Subcutaneous adipose tissue (tissue), 4 donors: Measurements from ENCODE around the gene ARHGEF28. TPM values are rescaled to one million over a fixed set of nuclear protein-coding genes. Genes with fewer than 3 reads are reported as not detected.

Experiments used
- total RNA-seq, 4 donors: library from RNA; depleted of rRNA; stranded (reverse); fragments of >200 nt; gene quantifications; one replicate each; pipeline ENCODE4 v1.1.0, GENCODE V29; 2016
- TF ChIP-seq, protein P1 (sequence below): fragments of 450-650 bp; IDR thresholded peaks from one replicate; pipeline ENCODE4 v1.5.1; 2016; ENCODE audit warnings: low read depth, mild to moderate bottlenecking, control low read depth, antibody characterized with exemption, moderate library complexity

The ARHGEF28 gene
- total RNA-seq, 4 donors from 2014 or later, result 9.9 to 46.3 (median 17.3) TPM

GRCh38 chr5:73907164-73907563, 281.2 kb downstream of the ARHGEF28 start:
- TF ChIP-seq, protein P1, sequence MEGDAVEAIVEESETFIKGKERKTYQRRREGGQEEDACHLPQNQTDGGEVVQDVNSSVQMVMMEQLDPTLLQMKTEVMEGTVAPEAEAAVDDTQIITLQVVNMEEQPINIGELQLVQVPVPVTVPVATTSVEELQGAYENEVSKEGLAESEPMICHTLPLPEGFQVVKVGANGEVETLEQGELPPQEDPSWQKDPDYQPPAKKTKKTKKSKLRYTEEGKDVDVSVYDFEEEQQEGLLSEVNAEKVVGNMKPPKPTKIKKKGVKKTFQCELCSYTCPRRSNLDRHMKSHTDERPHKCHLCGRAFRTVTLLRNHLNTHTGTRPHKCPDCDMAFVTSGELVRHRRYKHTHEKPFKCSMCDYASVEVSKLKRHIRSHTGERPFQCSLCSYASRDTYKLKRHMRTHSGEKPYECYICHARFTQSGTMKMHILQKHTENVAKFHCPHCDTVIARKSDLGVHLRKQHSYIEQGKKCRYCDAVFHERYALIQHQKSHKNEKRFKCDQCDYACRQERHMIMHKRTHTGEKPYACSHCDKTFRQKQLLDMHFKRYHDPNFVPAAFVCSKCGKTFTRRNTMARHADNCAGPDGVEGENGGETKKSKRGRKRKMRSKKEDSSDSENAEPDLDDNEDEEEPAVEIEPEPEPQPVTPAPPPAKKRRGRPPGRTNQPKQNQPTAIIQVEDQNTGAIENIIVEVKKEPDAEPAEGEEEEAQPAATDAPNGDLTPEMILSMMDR, result no peak

- TF ChIP-seq, protein P1, result no peak
Measured at GRCh38 chr5:73908395-73908794, 282.4 kb downstream of the ARHGEF28 start.

- TF ChIP-seq, protein P1, result no peak
Measured at GRCh38 chr5:73908846-73909245, 282.9 kb downstream of the ARHGEF28 start.

DNA sequence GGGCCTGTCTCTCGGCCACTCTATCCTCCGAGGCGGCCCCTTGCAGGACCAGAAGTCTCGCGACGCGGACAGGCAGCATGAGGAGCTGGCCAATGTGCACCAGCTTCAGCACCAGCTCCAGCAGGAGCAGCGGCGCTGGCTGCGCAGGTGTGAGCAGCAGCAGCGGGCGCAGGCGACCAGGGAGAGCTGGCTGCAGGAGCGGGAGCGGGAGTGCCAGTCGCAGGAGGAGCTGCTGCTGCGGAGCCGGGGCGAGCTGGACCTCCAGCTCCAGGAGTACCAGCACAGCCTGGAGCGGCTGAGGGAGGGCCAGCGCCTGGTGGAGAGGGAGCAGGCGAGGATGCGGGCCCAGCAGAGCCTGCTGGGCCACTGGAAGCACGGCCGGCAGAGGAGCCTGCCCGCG, 283.5 kb downstream of the ARHGEF28 start:
- TF ChIP-seq, protein P1, result no peak

DNA sequence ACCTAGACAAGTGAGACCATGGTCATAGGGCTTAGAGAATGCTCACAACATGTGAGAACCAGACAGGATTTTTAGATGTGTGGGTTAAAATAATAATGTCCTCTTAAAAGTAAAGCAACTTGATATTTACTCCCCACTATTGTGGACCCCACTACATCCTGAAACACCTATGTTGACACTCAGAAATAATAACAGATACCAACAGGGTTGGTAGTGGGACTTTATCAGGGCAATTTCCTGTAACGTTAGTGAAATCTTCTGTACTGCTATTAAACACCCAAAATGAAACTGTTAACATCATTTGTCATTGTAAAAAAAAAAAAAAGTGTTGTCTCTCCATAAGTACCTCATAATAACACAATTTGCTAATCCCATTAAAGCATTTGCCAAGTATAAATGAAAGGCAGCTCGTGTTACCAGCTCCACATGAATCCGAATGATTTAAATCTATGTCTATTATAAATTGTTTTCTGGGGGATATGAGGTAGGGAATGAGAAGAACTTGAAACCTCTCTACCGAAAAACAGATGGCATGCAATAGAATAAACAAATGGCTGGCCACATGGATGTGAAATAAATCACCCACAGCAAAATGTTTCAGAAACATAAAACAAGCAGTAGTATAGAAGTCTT, 285.9 kb downstream of the ARHGEF28 start:
- TF ChIP-seq, protein P1, result no peak

GRCh38 chr5:73912821-73913271, 286.9 kb downstream of the ARHGEF28 start:
- TF ChIP-seq, protein P1, result no peak

DNA sequence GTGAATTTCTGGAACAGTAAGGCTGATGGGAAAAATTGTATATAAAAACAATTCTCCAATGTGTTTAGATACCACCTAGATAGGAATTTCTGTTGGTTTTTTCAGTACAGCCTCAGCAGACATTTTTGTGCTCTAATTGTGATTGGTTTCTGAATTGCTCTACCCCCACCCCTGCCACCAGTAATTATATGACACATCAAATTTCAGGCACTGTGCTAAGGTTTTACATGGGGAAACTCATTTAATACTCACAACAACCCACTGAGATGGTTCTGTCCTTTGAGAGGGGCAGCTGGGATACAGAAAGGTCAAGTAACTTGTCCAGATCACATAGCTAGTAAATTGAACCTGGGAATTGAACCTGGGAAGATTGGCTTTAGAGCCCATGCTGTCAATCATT, 288.0 kb downstream of the ARHGEF28 start:
- TF ChIP-seq, protein P1, result no peak
